IMR-90 (cell line): ENCODE measurements around the gene C22orf42. TPM values are rescaled to one million over a fixed set of nuclear protein-coding genes. Genes with fewer than 3 reads are reported as not detected.
A peak's percentile ranks its signal among the peaks of the same experiment; 100 is the strongest.

Experiments used
- ATAC-seq: fragments of 200-7000 bp; cut with Tn5 transposase; 2 replicates; pipeline ENCODE4 v1.9.1; 2020; ENCODE audit warnings: low read depth, mild to moderate bottlenecking, moderate library complexity
- BruUV-seq: library from RNA; stranded (reverse); fragments of 400-500 nt; replicated peaks from 2 replicates; lab custom pipeline; 2021; lab: Mats Ljungman, UMichigan
- CTCF ChIA-PET: fragments of 300-600 bp; formaldehyde crosslinking; extraction: SDS; loops from one replicate; lab custom pipeline; 2021; ENCODE audit warnings: antibody characterized with exemption; lab: Yijun Ruan, JAX
- POLR2A ChIA-PET: fragments of 300-600 bp; sonication (Branson Sonifier 250); formaldehyde crosslinking; loops from one replicate; lab custom pipeline; 2022; ENCODE audit warnings: antibody characterized with exemption; ENCODE audit not compliant: unreplicated experiment; lab: Charles Lee
- DNase-seq: peaks from one replicate; pipeline ENCODE4 v3.0.0; 2013
- H2AFZ ChIP-seq: replicated peaks from 2 replicates; pipeline ENCODE3; 2013; ENCODE audit warnings: low read length, mild to moderate bottlenecking; ENCODE audit not compliant: poor library complexity
- H2AK5ac ChIP-seq: 2 replicates; pipeline ENCODE4 v1.6.1; 2013; ENCODE audit warnings: low read depth, low read length, inconsistent platforms
- H2AK9ac ChIP-seq: replicated peaks from 2 replicates; pipeline ENCODE3; 2013; ENCODE audit warnings: mild to moderate bottlenecking, low read depth, low read length, moderate library complexity; ENCODE audit not compliant: poor library complexity
- H2BK120ac ChIP-seq: 2 replicates; pipeline ENCODE4 v1.6.1; 2013; ENCODE audit warnings: low read depth, low read length, inconsistent platforms
- H2BK15ac ChIP-seq: 3 replicates; pipeline ENCODE4 v1.6.1; 2013; ENCODE audit warnings: low read depth, low read length, inconsistent platforms
- H2BK20ac ChIP-seq: 2 replicates; pipeline ENCODE4 v1.6.1; 2013; ENCODE audit warnings: low read depth, mild to moderate bottlenecking, inconsistent platforms, low read length, moderate library complexity
- H2BK5ac ChIP-seq: 2 replicates; pipeline ENCODE4 v1.6.1; 2013; ENCODE audit warnings: mild to moderate bottlenecking, low read depth, low read length, inconsistent platforms; ENCODE audit not compliant: poor library complexity, severe bottlenecking
- H3K14ac ChIP-seq: replicated peaks from 2 replicates; pipeline ENCODE4 v1.6.1; 2013; ENCODE audit warnings: low read depth, low read length, inconsistent platforms
- H3K18ac ChIP-seq: 2 replicates; pipeline ENCODE4 v1.6.1; 2013; ENCODE audit warnings: low read depth, low read length, control low read depth
- H3K23ac ChIP-seq: 2 replicates; pipeline ENCODE4 v1.6.1; 2013; ENCODE audit warnings: low read depth, low read length, inconsistent platforms
- H3K27ac ChIP-seq: 2 replicates; pipeline ENCODE4 v1.5.1; 2013; ENCODE audit warnings: mild to moderate bottlenecking, control low read depth, low read length; ENCODE audit not compliant: insufficient read depth
- H3K27me3 ChIP-seq: 2 replicates; pipeline ENCODE4 v1.6.1; 2013; ENCODE audit warnings: low read length; ENCODE audit not compliant: control insufficient read depth, insufficient read depth
- H3K36me3 ChIP-seq: 2 replicates; pipeline ENCODE4 v1.6.1; 2013; ENCODE audit warnings: low read length, mixed read lengths; ENCODE audit not compliant: control insufficient read depth, insufficient read depth
- H3K4ac ChIP-seq: 2 replicates; pipeline ENCODE4 v1.6.1; 2013; ENCODE audit warnings: low read depth, low read length, inconsistent platforms
- H3K4me1 ChIP-seq: 2 replicates; pipeline ENCODE4 v1.6.1; 2013; ENCODE audit warnings: low read length, mixed read lengths; ENCODE audit not compliant: control insufficient read depth, insufficient read depth
- H3K4me2 ChIP-seq: 2 replicates; pipeline ENCODE4 v1.6.1; 2013; ENCODE audit warnings: low read depth, mild to moderate bottlenecking, control low read depth, low read length, moderate library complexity
- H3K4me3 ChIP-seq: 2 replicates; pipeline ENCODE4 v1.5.1; 2013; ENCODE audit warnings: low read depth, mild to moderate bottlenecking, control low read depth, low read length, moderate library complexity; ENCODE audit not compliant: insufficient read depth
- H3K56ac ChIP-seq: 2 replicates; pipeline ENCODE4 v1.6.1; 2013; ENCODE audit warnings: low read length, inconsistent platforms; ENCODE audit not compliant: insufficient read depth; ENCODE audit errors: extremely low read depth
- H3K79me1 ChIP-seq, 2 experiments: 2 replicates each; pipeline ENCODE4 v1.6.1; 2013; ENCODE audit warnings: low read length in 2 of 2, inconsistent platforms in 1 of 2, low read depth in 1 of 2
- H3K9ac ChIP-seq: 2 replicates; pipeline ENCODE4 v1.6.1; 2013; ENCODE audit warnings: low read depth, low read length, control low read depth
- H3K9me1 ChIP-seq: 2 replicates; pipeline ENCODE4 v1.6.1; 2013; ENCODE audit warnings: low read length, inconsistent platforms; ENCODE audit not compliant: insufficient read depth
- H3K9me3 ChIP-seq: 2 replicates; pipeline ENCODE4 v1.6.1; 2013; ENCODE audit warnings: low read length; ENCODE audit not compliant: control insufficient read depth, insufficient read depth
- H4K20me1 ChIP-seq: 2 replicates; pipeline ENCODE4 v1.6.1; 2013; ENCODE audit warnings: low read length, inconsistent platforms; ENCODE audit not compliant: insufficient read depth
- H4K5ac ChIP-seq: 2 replicates; pipeline ENCODE4 v1.6.1; 2013; ENCODE audit warnings: mild to moderate bottlenecking, low read depth, low read length, control low read depth
- H4K8ac ChIP-seq, 2 experiments: 2 replicates each; pipeline ENCODE4 v1.6.1; 2013; ENCODE audit warnings: low read depth in 2 of 2, low read length in 2 of 2, control low read depth in 1 of 2, inconsistent platforms in 1 of 2
- H4K91ac ChIP-seq: 2 replicates; pipeline ENCODE4 v1.6.1; 2013; ENCODE audit warnings: low read depth, low read length, inconsistent platforms; ENCODE audit not compliant: insufficient read depth
- BHLHE40 ChIP-seq: fragments of 150-350 bp; IDR thresholded peaks from 2 replicates; pipeline ENCODE4 v1.6.1; 2016; ENCODE audit warnings: mild to moderate bottlenecking, low read depth, low read length
- CEBPB ChIP-seq: IDR thresholded peaks from 2 replicates; pipeline ENCODE4 v1.6.1; 2012; ENCODE audit warnings: low read depth, low read length, improper control_type of control experiment
- CHD1 ChIP-seq: IDR thresholded peaks from 2 replicates; pipeline ENCODE4 v1.6.1; 2012; ENCODE audit warnings: low read depth, low read length, improper control_type of control experiment
- CTCF ChIP-seq: conservative IDR thresholded peaks from 2 replicates; pipeline ENCODE4 v1.5.1; 2012; ENCODE audit warnings: mild to moderate bottlenecking, low read depth, low read length, improper control_type of control experiment
- ELK1 ChIP-seq: fragments of 150-350 bp; IDR thresholded peaks from 2 replicates; pipeline ENCODE4 v1.6.1; 2016; ENCODE audit warnings: low read depth, mild to moderate bottlenecking, low read length, moderate library complexity, borderline replicate concordance
- FOS ChIP-seq: fragments of 150-350 bp; IDR thresholded peaks from 2 replicates; pipeline ENCODE4 v1.6.1; 2016; ENCODE audit warnings: low read depth, low read length
- MAFK ChIP-seq: IDR thresholded peaks from 2 replicates; pipeline ENCODE4 v1.6.1; 2012; ENCODE audit warnings: low read depth, low read length, improper control_type of control experiment
- MAZ ChIP-seq: IDR thresholded peaks from 2 replicates; pipeline ENCODE4 v1.6.1; 2012; ENCODE audit warnings: low read depth, mild to moderate bottlenecking, low read length, improper control_type of control experiment, moderate library complexity, borderline replicate concordance
- MXI1 ChIP-seq: IDR thresholded peaks from 2 replicates; pipeline ENCODE4 v1.6.1; 2012; ENCODE audit warnings: low read depth, mild to moderate bottlenecking, low read length, moderate library complexity, borderline replicate concordance
- NFE2L2 ChIP-seq: fragments of 150-350 bp; IDR thresholded peaks from 2 replicates; pipeline ENCODE4 v1.6.1; 2016; ENCODE audit warnings: low read depth, mild to moderate bottlenecking, low read length
- POLR2A ChIP-seq: IDR thresholded peaks from 2 replicates; pipeline ENCODE4 v1.6.1; 2012; ENCODE audit warnings: mild to moderate bottlenecking, low read depth, low read length
- RAD21 ChIP-seq: IDR thresholded peaks from 2 replicates; pipeline ENCODE4 v1.6.1; 2012; ENCODE audit warnings: low read length, improper control_type of control experiment
- RCOR1 ChIP-seq: IDR thresholded peaks from 2 replicates; pipeline ENCODE4 v1.6.1; 2012; ENCODE audit warnings: mild to moderate bottlenecking, low read length, improper control_type of control experiment; ENCODE audit not compliant: insufficient replicate concordance
- RFX5 ChIP-seq: IDR thresholded peaks from 2 replicates; pipeline ENCODE4 v1.8.0; 2012; ENCODE audit warnings: low read depth, mild to moderate bottlenecking, low read length, moderate library complexity
- USF2 ChIP-seq: fragments of 150-350 bp; IDR thresholded peaks from 2 replicates; pipeline ENCODE4 v1.6.1; 2017; ENCODE audit warnings: mild to moderate bottlenecking, antibody characterized with exemption, low read length, low read depth
- WGBS, 2 experiments: methylation state at CpG; one replicate each; pipeline versions ENCODE4 v1.1.5 to v1.1.7; 2013; ENCODE audit warnings: missing lambda C conversion rate in 2 of 2; ENCODE audit not compliant: insufficient read length in 1 of 2; ENCODE audit errors: extremely low coverage in 2 of 2; 5-methylcytosine and 5-hydroxymethylcytosine counted together
- dilution Hi-C: fragments of 300-500 bp; cut with HindIII; formaldehyde crosslinking; loops from one replicate; pipeline ENCODE4 v1.14.3; 2018; ENCODE audit warnings: low sequenced_read_pairs; ENCODE audit not compliant: unreplicated experiment
- in situ Hi-C: fragments of 300-500 bp; cut with MboI; formaldehyde crosslinking; loops from 3 replicates; pipeline ENCODE4 v1.14.3; 2019; ENCODE audit warnings: low sequenced_read_pairs, inconsistent platforms, mixed read lengths
- intact Hi-C: fragments of 100-400 bp; cut with micrococcal nuclease; formaldehyde crosslinking; loops from 2 replicates; pipeline ENCODE4 v1.10.0; 2022
- polyA plus RNA-seq, 3 experiments: library from polyadenylated mRNA; depleted of rRNA; stranded (reverse); fragments of >200 nt; gene quantifications; 2 replicates each; pipeline ENCODE4 v1.2.3, GENCODE V29; 2012; ENCODE audit warnings: low replicate concordance in 1 of 3
- total RNA-seq: library from RNA; depleted of rRNA; stranded (reverse); fragments of >200 nt; gene quantifications from 2 replicates; pipeline ENCODE4 v1.2.3, GENCODE V29; 2012

Gene C22orf42
- total and polyA plus RNA-seq, 2 of the 4 experiments (the other 2 are of a cell fraction) = not detected

GRCh38 chr22:32203181-32204039 is 44.3 kb upstream of the C22orf42 start:
- Histone ChIP-seq H2AK5ac (no peak overlapping the region), H3K9me3 (no peaks in the 10 kb centered on the region), H4K8ac (no peak overlapping the region), H3K18ac (no peak overlapping the region), H3K9me1 (no peaks in the 10 kb centered on the region), H2AFZ (no peak overlapping the region), H3K4ac (no peak overlapping the region), H4K5ac (no peak overlapping the region), H2BK15ac (no peak overlapping the region), H3K23ac (no peak overlapping the region), H3K4me1 (no peaks in the 10 kb centered on the region), H3K36me3 (no peaks in the 10 kb centered on the region), H3K79me1 (no peaks in the 10 kb centered on the region), H3K27ac (no peak overlapping the region), H2BK20ac (no peak overlapping the region), H4K91ac (no peak overlapping the region), H3K9ac (no peak overlapping the region), H3K4me3 (no peak overlapping the region), H2BK120ac (no peak overlapping the region), H3K56ac (no peak overlapping the region), H3K27me3 (peaks cover 18% of the 10 kb centered on the region; the same call in 1 of the 2 replicates), H2AK9ac (no peak overlapping the region), H3K14ac (no peak overlapping the region), H4K20me1 (no peaks in the 10 kb centered on the region), H3K4me2 (no peak overlapping the region), H2BK5ac (no peak overlapping the region)
- in situ Hi-C loops (no loop called here), dilution Hi-C loops (no loop called here), intact Hi-C loops (no loop called here)
- ATAC-seq (0 out of 2 replicates have a peak, but pooled peaks have one; percentile 10), DNase-seq (no peak)
- 29% methylated on average over 19 of the region's 53 CpGs; no CpG with 5 or more reads in 1 of the 2 experiments for WGBS, 2 experiments
- POLR2A ChIA-PET = no interaction called here
- CTCF ChIA-PET = no interaction called here
- TF ChIP-seq CTCF (no peak), MAZ (no peak), RAD21 (no peak), NFE2L2 (no peak), ELK1 (no peak), RFX5 (no peak), MXI1 (no peak), FOS (no peak), RCOR1 (no peak), CHD1 (no peak), MAFK (no peak), CEBPB (no peak), BHLHE40 (no peak), POLR2A (no peak), USF2 (no peak)
- BruUV-seq = no TSS peak
